PC-3 (cell line): Measurements from ENCODE around the gene SMG6. TPM values are rescaled to one million over a fixed set of nuclear protein-coding genes. Genes with fewer than 3 reads are reported as not detected.

Source experiments
- ATAC-seq: fragments of 200-7000 bp; cut with Tn5 transposase; 2 replicates; pipeline ENCODE4 v1.9.1; 2020; ENCODE audit warnings: mild to moderate bottlenecking, moderate library complexity
- BruUV-seq: library from RNA; stranded (reverse); fragments of 400-500 nt; replicated peaks from 2 replicates; lab custom pipeline; 2021; lab: Mats Ljungman, UMichigan
- CTCF ChIA-PET: fragments of 300-600 bp; sonication (Branson Sonifier 250); formaldehyde crosslinking; loops from one replicate; lab custom pipeline; 2022; ENCODE audit warnings: antibody characterized with exemption; lab: Charles Lee
- POLR2A ChIA-PET: fragments of 300-600 bp; sonication (Branson Sonifier 250); formaldehyde crosslinking; loops from one replicate; lab custom pipeline; 2022; ENCODE audit warnings: antibody characterized with exemption; ENCODE audit not compliant: unreplicated experiment; lab: Charles Lee
- DNase-seq: peaks from one replicate; pipeline ENCODE4 v3.0.0-alpha.2; 2015
- H2AFZ ChIP-seq: fragments of 300-600 bp; sonication (generic); 2 replicates; pipeline ENCODE4 v1.6.0; 2016; ENCODE audit warnings: antibody characterized with exemption, low read length
- H3F3A ChIP-seq: fragments of 300-600 bp; sonication (generic); one replicate; pipeline ENCODE4 v1.6.0; 2017; ENCODE audit warnings: antibody characterized with exemption, low read length, control low read depth, mild to moderate bottlenecking; ENCODE audit not compliant: unreplicated experiment
- H3K27ac ChIP-seq: fragments of 300-600 bp; sonication (generic); 2 replicates; pipeline ENCODE4 v1.5.1; 2016; ENCODE audit warnings: mild to moderate bottlenecking, low read length
- H3K27me3 ChIP-seq: fragments of 300-600 bp; sonication (generic); 2 replicates; pipeline ENCODE4 v1.6.1; 2016; ENCODE audit warnings: low read length, mixed read lengths
- H3K36me3 ChIP-seq: fragments of 300-600 bp; sonication (generic); 2 replicates; pipeline ENCODE4 v1.6.1; 2016; ENCODE audit warnings: low read depth, mixed run types, low read length, mixed read lengths
- H3K4me1 ChIP-seq: fragments of 300-600 bp; sonication (generic); 2 replicates; pipeline ENCODE4 v1.5.1; 2016; ENCODE audit warnings: low read length; ENCODE audit not compliant: insufficient read depth
- H3K4me2 ChIP-seq: fragments of 300-600 bp; sonication (generic); 2 replicates; pipeline ENCODE4 v1.6.0; 2016; ENCODE audit warnings: low read length
- H3K4me3 ChIP-seq: fragments of 300-600 bp; sonication (generic); 2 replicates; pipeline ENCODE4 v1.5.1; 2016; ENCODE audit warnings: mild to moderate bottlenecking, low read length, mixed read lengths
- H3K79me2 ChIP-seq: fragments of 300-600 bp; sonication (generic); 2 replicates; pipeline ENCODE4 v1.6.1; 2017; ENCODE audit warnings: low read length, mixed read lengths
- H3K9ac ChIP-seq: fragments of 300-600 bp; sonication (generic); 2 replicates; pipeline ENCODE4 v1.6.0; 2016; ENCODE audit warnings: mild to moderate bottlenecking, low read length
- H3K9me2 ChIP-seq: fragments of 300-600 bp; sonication (generic); replicated peaks from 2 replicates; pipeline ENCODE4 v1.6.1; 2016; ENCODE audit warnings: mixed run types, low read length, mixed read lengths
- H3K9me3 ChIP-seq: fragments of 300-600 bp; sonication (generic); 2 replicates; pipeline ENCODE4 v1.6.1; 2016; ENCODE audit warnings: low read length, mixed read lengths
- H4K20me1 ChIP-seq: fragments of 300-600 bp; sonication (generic); 2 replicates; pipeline ENCODE4 v1.6.1; 2016; ENCODE audit warnings: low read length, mixed read lengths
- EZH2 ChIP-seq: fragments of 300-600 bp; sonication (generic); IDR thresholded peaks from one replicate; pipeline ENCODE4 v1.6.1; 2017; ENCODE audit warnings: antibody characterized with exemption, mild to moderate bottlenecking, low read length; ENCODE audit not compliant: unreplicated experiment
- EZH2phosphoT487 ChIP-seq: fragments of 300-600 bp; sonication (generic); IDR thresholded peaks from 2 replicates; pipeline ENCODE4 v1.6.1; 2018; ENCODE audit warnings: mild to moderate bottlenecking, antibody characterized with exemption, low read length, borderline replicate concordance
- intact Hi-C: fragments of 100-400 bp; cut with micrococcal nuclease; formaldehyde crosslinking; loops from 2 replicates; pipeline ENCODE4 v1.9.0; 2023
- total RNA-seq: library from RNA; depleted of rRNA; stranded (reverse); fragments of >200 nt; gene quantifications from 2 replicates; pipeline ENCODE4 v1.2.3, GENCODE V29; 2014
- TF ChIP-seq, protein P1 (sequence below): fragments of 300-600 bp; sonication (generic); conservative IDR thresholded peaks from 2 replicates; pipeline ENCODE4 v1.5.1; 2017; ENCODE audit warnings: antibody characterized with exemption, low read depth, mild to moderate bottlenecking, low read length

Gene SMG6
- total RNA-seq, 1 experiment from 2014 or later = 13.4 TPM

DNA sequence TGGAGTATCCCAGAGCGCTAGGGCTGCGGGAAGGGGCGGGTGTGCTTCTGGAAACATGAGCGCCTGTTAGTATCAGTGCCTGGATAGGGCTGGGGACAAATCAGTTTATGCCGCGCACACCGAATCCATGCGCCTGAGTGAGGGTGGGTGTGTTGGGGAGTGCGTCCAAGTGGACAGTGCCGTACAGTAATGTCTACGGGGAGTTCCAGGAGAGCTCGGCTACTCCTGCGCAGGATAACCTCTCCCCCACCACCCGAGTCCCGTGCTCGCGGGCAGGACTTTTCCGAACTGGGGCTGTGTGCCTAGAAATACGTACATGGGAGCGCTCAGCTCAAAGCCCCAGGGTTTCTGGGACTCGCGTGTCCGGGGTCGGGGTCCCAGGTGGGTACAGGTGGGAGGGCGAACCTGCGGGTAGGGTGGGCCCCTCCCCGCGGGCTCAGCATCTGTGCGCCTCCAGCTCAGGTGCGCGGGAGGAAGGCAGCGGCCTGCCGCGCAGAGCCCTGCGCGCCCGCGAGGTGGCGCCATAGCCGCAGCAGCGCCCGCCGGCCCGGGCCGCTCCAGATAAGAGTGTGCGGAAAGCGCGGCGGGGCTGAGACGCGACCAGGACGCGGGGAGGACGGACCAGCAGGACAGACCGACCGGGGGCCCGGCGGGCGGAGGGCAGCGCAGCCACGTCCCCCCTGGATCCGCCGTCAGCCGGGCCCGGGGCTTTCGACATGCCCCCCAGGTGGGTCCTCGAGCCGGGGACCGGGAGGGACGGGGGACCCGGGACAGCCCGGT is 248.9 kb downstream of the SMG6 start, which contains the start of gene HIC1:
TSS of gene HIC1 (plus strand) at position 592 of the 780 bp plus-strand sequence. CDS start 1,588 bp downstream, outside the sequence.
- H3K4me2 ChIP-seq = peak within 1 kb of the TSS; percentile 93
- CTCF ChIA-PET = interaction anchor here (0.5 to 2.4 kb wide), 8 partner anchors 14 to 207 kb away, joined by 3 to 25 read pairs (median 4); no protein-coding TSS in a partner anchor
- H4K20me1 ChIP-seq = no peaks in the 10 kb centered on the region
- H3K36me3 ChIP-seq = no peaks in the 10 kb centered on the region
- no peaks in the 10 kb centered on the region for H3F3A ChIP-seq
- H3K27me3 ChIP-seq = no peaks in the 10 kb centered on the region
- peaks cover 7% of the 10 kb centered on the region for H3K4me1 ChIP-seq
- ATAC-seq (peak; percentile 76), DNase-seq (peak; percentile 75)
- no TSS peak for BruUV-seq
- H3K27ac ChIP-seq = no peak within 1 kb of the TSS
- intact Hi-C loops = loop anchor here (1.0 kb wide), 1 partner anchor 190 kb away; no protein-coding TSS in a partner anchor
- H3K79me2 ChIP-seq = no peaks in the 10 kb centered on the region
- peak within 1 kb of the TSS; percentile 64 for H2AFZ ChIP-seq
- peak within 1 kb of the TSS; percentile 20; the same call in 1 of the 2 replicates for H3K9ac ChIP-seq
- TF ChIP-seq, protein P1, sequence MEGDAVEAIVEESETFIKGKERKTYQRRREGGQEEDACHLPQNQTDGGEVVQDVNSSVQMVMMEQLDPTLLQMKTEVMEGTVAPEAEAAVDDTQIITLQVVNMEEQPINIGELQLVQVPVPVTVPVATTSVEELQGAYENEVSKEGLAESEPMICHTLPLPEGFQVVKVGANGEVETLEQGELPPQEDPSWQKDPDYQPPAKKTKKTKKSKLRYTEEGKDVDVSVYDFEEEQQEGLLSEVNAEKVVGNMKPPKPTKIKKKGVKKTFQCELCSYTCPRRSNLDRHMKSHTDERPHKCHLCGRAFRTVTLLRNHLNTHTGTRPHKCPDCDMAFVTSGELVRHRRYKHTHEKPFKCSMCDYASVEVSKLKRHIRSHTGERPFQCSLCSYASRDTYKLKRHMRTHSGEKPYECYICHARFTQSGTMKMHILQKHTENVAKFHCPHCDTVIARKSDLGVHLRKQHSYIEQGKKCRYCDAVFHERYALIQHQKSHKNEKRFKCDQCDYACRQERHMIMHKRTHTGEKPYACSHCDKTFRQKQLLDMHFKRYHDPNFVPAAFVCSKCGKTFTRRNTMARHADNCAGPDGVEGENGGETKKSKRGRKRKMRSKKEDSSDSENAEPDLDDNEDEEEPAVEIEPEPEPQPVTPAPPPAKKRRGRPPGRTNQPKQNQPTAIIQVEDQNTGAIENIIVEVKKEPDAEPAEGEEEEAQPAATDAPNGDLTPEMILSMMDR = peak; percentile 77
- TF ChIP-seq EZH2phosphoT487 = no peak
- H3K9me2 ChIP-seq = no peaks in the 10 kb centered on the region
- peak within 1 kb of the TSS; percentile 66 for H3K4me3 ChIP-seq
- no peaks in the 10 kb centered on the region for H3K9me3 ChIP-seq
- POLR2A ChIA-PET = no interaction called here

DNA sequence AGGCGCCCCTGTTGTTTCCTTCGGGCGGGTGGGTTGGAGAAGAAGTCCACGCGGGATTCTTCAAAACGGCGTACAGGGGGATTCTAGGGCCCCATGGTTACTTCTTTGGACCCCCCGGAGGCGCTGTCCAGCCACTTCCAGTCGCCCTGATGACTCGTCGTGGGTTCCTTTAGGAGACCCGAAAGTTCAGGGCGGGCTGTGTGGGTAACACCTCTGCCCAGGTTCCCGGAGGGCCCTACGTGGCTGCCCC is 249.4 kb downstream of the SMG6 start:
- H2AFZ ChIP-seq = peak overlapping the region; percentile 64
- CTCF ChIA-PET = interaction anchor here (0.5 to 2.4 kb wide), 7 partner anchors 15 to 208 kb away, joined by 3 to 25 read pairs (median 5); no protein-coding TSS in a partner anchor
- intact Hi-C loops = no loop called here

More for the DNA sequence above, 249.4 kb downstream of the SMG6 start:
- Histone ChIP-seq H3K9me3 (no peaks in the 10 kb centered on the region), H3K4me2 (peak overlapping the region; percentile 93), H3K4me1 (peaks cover 8% of the 10 kb centered on the region), H3K36me3 (no peaks in the 10 kb centered on the region), H3K9ac (no peak overlapping the region), H3K79me2 (no peaks in the 10 kb centered on the region), H3K27ac (no peak overlapping the region), H3K27me3 (no peaks in the 10 kb centered on the region), H4K20me1 (no peaks in the 10 kb centered on the region), H3K9me2 (no peaks in the 10 kb centered on the region), H3F3A (no peaks in the 10 kb centered on the region), H3K4me3 (peak overlapping the region; percentile 66)
- POLR2A ChIA-PET = no interaction called here
- TF ChIP-seq EZH2phosphoT487 (no peak), EZH2 (no peak)
- TF ChIP-seq, protein P1 = no peak
- DNase-seq (no peak), ATAC-seq (no peak)
- no TSS peak for BruUV-seq
